ENCODE data around the gene TBX4.

DNA sequence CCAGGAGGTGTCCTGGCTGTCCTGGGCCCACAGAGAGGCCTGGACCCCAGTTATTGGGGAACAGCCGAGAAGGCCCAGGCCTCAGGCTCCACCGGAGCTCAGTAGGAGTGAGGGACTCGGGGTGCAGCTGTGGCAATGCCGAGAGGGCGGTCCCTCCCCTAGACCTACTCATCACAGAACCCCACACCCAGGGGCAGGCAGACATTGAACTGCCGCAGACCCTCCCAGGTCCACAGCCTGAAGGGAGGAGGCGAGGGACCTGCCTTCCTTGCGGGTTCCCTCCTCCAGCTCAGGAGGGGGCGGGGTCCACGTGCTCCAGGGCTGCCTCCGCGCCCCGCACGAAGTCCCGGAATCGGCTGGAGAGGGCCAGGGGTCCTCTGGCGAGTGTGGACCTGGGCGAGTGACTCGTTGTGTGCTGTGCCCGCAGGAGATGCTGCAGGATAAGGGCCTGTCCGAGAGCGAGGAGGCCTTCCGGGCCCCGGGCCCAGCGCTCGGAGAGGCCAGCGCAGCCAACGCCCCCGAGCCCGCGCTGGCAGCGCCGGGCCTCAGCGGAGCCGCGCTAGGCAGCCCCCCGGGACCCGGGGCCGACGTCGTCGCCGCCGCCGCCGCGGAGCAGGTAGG, 3.9 kb downstream of the TBX4 start:
- TF ChIP-seq CBX5 (CRISPR knock-in tag; IDR thresholded peaks at IDR 0.05; ENCODE audit: borderline replicate concordance), result no peak
- TF ChIP-seq PHF5A (CRISPR knock-in tag; IDR thresholded peaks at IDR 0.05; ENCODE audit: low read depth, unreplicated experiment), result no peak
- TF ChIP-seq, protein P1, sequence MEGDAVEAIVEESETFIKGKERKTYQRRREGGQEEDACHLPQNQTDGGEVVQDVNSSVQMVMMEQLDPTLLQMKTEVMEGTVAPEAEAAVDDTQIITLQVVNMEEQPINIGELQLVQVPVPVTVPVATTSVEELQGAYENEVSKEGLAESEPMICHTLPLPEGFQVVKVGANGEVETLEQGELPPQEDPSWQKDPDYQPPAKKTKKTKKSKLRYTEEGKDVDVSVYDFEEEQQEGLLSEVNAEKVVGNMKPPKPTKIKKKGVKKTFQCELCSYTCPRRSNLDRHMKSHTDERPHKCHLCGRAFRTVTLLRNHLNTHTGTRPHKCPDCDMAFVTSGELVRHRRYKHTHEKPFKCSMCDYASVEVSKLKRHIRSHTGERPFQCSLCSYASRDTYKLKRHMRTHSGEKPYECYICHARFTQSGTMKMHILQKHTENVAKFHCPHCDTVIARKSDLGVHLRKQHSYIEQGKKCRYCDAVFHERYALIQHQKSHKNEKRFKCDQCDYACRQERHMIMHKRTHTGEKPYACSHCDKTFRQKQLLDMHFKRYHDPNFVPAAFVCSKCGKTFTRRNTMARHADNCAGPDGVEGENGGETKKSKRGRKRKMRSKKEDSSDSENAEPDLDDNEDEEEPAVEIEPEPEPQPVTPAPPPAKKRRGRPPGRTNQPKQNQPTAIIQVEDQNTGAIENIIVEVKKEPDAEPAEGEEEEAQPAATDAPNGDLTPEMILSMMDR (CRISPR knock-in tag; IDR thresholded peaks at IDR 0.05), result no peak
- no peak for TF ChIP-seq ZNF549 (CRISPR knock-in tag; IDR thresholded peaks at IDR 0.05)
- no peak for TF ChIP-seq EHMT2 (IDR thresholded peaks at IDR 0.05; ENCODE audit: borderline replicate concordance, low read depth, low read length)
- TF ChIP-seq, protein P2, sequence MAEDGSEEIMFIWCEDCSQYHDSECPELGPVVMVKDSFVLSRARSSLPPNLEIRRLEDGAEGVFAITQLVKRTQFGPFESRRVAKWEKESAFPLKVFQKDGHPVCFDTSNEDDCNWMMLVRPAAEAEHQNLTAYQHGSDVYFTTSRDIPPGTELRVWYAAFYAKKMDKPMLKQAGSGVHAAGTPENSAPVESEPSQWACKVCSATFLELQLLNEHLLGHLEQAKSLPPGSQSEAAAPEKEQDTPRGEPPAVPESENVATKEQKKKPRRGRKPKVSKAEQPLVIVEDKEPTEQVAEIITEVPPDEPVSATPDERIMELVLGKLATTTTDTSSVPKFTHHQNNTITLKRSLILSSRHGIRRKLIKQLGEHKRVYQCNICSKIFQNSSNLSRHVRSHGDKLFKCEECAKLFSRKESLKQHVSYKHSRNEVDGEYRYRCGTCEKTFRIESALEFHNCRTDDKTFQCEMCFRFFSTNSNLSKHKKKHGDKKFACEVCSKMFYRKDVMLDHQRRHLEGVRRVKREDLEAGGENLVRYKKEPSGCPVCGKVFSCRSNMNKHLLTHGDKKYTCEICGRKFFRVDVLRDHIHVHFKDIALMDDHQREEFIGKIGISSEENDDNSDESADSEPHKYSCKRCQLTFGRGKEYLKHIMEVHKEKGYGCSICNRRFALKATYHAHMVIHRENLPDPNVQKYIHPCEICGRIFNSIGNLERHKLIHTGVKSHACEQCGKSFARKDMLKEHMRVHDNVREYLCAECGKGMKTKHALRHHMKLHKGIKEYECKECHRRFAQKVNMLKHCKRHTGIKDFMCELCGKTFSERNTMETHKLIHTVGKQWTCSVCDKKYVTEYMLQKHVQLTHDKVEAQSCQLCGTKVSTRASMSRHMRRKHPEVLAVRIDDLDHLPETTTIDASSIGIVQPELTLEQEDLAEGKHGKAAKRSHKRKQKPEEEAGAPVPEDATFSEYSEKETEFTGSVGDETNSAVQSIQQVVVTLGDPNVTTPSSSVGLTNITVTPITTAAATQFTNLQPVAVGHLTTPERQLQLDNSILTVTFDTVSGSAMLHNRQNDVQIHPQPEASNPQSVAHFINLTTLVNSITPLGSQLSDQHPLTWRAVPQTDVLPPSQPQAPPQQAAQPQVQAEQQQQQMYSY (CRISPR knock-in tag; IDR thresholded peaks at IDR 0.05), result no peak
- no peak for TF ChIP-seq ZNF460 (CRISPR knock-in tag; IDR thresholded peaks at IDR 0.05; ENCODE audit: borderline replicate concordance)
- TF ChIP-seq, protein P3, sequence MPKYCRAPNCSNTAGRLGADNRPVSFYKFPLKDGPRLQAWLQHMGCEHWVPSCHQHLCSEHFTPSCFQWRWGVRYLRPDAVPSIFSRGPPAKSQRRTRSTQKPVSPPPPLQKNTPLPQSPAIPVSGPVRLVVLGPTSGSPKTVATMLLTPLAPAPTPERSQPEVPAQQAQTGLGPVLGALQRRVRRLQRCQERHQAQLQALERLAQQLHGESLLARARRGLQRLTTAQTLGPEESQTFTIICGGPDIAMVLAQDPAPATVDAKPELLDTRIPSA (CRISPR knock-in tag; IDR thresholded peaks at IDR 0.05; ENCODE audit: borderline replicate concordance), result no peak
- TF ChIP-seq, protein P4, sequence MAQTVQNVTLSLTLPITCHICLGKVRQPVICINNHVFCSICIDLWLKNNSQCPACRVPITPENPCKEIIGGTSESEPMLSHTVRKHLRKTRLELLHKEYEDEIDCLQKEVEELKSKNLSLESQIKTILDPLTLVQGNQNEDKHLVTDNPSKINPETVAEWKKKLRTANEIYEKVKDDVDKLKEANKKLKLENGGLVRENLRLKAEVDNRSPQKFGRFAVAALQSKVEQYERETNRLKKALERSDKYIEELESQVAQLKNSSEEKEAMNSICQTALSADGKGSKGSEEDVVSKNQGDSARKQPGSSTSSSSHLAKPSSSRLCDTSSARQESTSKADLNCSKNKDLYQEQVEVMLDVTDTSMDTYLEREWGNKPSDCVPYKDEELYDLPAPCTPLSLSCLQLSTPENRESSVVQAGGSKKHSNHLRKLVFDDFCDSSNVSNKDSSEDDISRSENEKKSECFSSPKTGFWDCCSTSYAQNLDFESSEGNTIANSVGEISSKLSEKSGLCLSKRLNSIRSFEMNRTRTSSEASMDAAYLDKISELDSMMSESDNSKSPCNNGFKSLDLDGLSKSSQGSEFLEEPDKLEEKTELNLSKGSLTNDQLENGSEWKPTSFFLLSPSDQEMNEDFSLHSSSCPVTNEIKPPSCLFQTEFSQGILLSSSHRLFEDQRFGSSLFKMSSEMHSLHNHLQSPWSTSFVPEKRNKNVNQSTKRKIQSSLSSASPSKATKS (CRISPR knock-in tag; IDR thresholded peaks at IDR 0.05), result no peak
- TF ChIP-seq ZNF546 (CRISPR knock-in tag; conservative IDR thresholded peaks at IDR 0.05), result no peak
- TF ChIP-seq SNAI1 (CRISPR knock-in tag; IDR thresholded peaks at IDR 0.05; ENCODE audit: borderline replicate concordance), result no peak

All from HepG2 (cell line).